NCI-H1694 (cell line): ENCODE results near the gene ARHGAP45.
"Not testable (repeated sequence)": the region's sequence is repeated elsewhere in the genome, so short reads cannot be mapped to it uniquely, and the experiment has no call there.

Experiments used
- DNase-seq: peaks from one replicate; lab custom pipeline; 2025; lab: John Stamatoyannopoulos, UW

Gene ARHGAP45

DNA sequence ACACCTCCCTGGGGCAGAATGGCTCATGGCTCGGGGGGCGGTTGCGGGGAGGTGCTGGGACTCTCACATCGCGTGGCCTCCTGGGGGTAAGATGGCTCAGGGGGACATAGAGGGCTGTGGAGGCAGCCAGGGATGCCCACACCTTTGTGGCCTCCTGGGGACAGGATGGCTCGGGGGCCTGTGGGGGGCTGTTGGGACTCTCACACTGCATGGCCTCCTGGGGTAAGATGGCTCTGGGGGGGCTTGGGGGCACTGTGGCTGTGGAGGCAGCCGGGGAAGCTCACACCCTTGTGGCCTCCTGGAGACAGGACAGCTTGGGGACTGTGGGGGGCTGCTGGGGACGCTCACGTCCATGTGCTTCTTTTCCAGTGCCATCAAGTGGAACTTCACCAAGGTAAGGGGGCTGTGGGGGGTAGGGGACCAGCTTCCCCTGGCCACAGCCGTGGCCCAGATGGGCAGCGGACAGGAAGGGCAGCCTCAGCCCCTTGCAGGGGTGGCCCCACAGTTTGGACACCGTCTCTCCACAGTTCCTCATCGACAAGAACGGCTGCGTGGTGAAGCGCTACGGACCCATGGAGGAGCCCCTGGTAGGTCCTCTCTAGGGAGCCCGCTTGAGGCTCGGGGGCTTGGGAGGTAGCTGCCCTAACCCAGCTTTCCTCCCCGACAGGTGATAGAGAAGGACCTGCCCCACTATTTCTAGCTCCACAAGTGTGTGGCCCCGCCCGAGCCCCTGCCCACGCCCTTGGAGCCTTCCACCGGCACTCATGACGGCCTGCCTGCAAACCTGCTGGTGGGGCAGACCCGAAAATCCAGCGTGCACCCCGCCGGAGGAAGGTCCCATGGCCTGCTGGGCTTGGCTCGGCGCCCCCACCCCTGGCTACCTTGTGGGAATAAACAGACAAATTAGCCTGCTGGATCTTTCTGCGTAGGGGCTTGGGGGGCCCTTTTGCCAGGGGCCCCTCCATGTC, 39.2 kb downstream of the ARHGAP45 start:
- DNase-seq: no peak

DNA sequence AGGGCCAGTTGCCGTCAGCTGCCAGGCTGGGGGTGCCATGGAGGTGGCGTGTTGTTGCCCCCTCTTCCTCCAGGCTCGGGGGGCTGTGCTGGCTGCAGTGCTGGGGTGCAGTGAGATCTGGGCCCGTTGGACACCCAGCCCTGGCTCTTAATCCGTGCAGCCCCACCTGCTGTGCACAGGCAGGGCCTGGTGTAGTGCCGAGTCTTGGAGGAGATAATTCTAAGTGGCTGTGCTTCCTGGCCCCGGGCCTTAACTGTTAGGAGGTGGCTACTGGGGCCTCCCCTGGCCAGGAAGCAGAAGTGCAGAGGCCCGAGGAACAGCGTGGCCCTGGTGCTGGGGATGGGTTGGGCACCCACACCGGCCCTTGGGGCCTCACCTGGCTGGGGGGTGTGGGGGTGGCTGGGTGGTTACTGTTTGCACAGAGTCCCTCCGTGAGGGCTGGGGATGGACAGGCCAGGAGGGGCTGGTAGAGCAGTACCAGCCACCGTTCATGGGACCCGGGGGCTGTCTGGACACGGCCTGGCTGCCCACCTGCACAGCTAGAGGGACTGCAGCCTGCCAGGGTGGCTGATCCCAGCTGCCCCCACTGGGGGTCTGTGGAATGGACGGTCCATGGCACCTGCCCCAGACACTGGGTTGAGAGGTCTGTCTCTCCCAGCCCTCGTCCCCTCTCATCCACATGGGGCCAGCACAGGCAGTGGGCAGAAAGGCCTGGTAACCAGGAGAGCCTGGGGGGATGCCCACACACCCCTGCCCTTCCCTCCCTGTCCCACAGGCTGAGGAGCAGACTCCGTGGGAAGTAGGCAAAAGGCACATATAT, 40.1 kb downstream of the ARHGAP45 start:
- no peak for DNase-seq

DNA sequence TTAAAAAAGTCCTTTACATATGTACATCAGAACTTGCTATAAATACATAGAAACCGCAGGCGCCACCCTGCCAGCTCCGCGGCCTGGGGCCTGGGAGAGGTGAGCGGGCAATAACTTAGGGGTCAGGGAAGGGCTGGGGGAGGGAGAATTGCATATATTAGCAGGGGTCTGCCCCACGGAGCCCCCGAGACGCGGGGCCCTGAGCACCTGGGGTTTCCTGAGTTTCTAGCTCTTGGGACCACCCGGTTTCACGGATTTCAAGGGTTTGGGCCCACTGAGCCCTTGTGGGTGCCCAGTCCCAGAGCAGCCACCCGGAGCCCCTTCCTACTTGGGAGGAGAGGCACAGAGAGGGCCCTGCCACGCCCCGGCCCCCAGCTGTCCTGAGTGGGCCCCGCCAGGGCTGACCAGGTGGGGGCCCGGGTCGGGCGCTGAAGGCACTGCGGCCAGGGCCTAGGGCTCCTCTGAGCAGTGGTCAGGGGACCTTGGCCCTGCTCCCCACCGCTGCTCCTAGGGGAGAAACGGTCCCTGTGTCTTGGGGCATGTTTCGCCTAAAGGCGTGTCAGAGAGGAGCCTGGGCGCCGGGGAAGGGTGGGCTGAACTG, 40.8 kb downstream of the ARHGAP45 start:
- no peak for DNase-seq

DNA sequence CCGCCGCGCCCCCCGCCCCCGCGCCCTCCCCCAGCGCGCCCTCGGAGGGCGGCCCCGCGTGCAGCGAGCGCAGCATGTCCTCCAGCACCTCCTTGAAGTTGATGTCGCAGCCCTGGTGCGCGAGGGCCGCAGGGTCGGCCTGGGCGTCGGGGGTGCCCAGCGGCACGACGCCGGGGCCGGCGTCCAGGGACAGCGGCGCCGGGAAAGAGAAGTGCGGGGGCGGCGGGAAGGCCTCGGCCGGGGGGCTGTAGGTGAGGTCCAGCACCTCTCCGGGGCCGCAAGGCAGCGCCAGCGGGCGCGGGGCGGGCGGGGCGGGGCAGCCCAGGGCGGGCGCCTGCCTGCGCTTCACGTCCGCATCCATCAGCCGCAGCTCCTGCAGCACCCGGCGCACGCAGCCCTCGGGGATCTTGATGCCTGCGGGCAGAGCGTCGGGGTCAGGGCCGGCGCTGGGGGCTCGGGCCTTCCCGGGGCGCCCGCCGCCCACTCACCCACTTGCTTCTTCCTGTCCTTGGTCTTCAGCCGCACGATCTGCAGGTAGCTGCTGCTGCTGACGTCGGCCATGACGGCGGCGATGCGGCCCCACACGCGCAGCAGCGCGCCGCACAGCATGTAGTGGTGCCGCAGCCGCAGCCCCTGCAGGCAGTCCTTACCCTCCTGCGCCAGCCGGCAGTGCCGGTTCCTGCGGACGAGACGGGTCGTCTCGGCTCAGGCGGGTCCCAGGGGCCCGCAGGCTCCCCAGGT, 41.5 kb downstream of the ARHGAP45 start:
- no peak for DNase-seq

DNA sequence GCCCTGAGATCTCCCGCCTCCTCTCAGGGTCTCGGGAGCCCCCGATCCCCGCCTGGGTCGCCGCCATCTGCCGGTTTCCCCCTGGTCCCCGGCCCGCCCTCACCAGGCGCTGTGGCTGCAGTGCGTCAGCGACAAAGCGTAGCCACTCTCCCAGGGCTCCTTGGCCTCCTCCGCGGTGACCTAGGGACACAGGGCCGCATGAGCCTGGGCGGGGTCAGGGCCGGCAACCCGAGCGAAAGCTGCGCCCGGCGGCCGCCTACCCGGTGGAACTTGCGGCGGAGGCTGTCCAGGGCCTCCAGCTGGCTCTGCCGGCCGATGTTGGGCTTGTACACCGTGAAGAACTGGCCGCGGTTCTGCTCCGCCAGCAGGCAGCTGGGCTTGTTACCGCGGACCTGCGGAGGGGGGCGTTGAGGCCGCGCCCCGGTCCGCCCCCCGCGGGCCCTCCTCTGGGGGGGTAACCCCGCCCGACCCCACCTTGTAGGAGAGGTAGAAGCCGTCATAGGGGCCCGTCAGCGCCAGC, 42.1 kb downstream of the ARHGAP45 start:
- DNase-seq: no peak

DNA sequence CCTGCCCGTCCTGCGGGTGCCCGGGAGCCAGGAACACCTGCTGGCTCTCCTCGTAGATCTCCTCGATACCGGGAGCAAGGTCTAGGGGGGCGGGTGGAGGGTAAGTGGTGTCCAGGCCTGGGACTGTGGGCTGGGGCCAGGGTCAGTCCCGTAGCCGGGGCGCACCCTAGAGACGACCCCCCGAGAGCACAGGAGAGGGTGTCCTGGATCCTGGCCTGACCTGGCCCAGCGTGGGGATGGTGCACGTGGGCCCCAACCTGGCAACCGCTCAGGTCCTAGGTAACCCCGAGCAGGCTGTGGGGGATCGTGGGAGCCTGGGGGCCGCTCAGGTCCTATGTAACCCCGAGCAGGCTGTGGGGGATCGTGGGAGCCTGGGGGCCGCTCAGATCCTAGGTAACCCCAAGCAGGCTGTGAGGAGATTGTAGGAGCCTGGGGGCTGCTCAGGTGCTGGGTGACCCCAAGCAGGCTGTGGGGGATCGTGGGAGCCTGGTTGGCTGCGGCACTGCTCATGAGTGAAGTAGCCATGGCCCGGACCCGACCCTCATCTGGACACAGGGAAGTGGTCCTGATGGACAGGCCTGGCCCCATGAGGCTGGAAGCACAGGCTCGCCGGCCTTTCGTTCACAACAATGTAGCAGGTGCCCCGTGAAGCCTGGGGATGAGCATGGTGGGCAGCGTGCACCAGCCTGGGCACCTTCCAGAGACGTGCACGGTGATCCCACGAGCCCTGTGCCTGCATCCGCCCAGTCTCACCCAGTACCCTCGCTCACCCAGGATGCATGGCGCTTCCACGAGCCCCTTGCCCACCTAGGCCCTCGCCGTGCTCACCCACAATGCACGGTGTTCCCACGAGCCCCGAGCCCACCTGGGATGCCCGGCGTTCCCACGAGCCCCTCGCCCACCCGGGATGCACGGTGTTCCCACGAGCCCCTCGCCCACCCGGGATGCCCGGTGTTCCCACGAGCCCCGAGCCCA, 43.0 kb downstream of the ARHGAP45 start:
- DNase-seq: no peak

DNA sequence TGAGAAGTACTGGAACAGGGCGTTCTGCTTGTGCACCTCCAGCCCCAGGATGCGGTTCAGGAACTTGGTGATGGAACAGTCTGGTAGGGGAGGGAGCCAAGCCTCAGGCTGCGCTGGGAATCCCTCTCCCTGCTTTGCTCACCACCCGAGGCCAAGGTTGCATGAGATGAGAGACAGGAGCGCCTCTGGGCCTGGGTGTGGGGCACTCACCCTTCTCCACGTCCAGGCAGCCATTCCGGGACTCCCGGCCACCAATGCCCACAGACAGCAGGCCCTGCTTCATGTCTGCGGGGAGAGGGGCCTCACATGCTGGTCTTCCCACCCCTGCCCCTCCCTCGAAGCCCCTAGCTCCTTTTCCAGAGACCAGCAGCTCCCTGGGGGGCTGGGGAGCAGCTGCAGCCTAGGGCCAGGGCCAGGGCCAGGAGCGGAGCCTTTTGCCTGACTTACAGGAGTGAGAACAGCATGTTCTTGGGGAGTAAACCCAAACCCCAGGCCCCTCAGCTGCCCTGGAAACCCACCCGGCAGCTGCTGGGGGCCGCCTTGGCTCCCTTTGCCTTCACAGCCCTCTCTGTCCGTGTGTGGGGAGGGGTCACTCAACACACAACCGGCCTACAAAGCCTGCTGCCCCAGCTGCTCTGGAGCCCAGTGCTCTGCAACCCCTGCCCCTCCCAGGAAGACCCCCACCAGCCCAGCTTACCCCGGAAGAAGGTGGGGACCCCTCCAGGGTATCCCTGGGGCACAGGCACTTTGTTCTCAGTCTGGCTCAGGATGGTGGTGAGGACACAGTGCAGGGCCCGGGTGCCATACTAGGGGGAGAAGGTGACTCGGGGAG, 44.1 kb downstream of the ARHGAP45 start:
- DNase-seq: no peak

DNA sequence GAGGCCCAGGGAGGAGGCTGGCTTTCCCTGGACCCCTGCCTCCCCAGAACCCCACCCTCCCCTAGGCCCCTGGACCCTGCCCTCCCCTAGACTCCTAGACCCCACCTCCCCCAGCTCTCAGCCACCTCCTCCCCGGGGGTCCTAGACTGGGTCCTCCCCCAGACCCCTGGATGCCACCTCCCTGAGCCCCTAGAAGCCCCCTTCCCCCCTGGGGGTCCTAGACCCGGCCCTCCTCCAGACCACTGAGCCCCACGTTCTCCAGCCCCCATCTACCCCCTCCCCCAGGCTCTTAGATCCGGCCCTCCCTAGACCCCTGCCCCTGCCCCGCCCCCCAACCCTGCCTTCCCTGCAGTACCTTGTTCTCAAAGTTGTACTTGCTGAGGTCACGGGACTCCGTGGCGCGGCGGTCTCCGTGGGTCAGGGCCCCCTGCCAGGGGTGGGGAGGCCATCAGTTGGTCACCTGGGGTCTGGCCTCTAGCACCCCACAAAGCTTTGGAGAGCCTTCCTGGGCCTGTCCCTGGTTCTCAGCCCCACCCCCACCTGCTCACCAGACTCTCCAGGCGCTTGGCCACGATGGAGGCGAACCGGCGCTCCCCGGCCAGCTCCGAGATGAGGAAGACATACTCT, 44.8 kb downstream of the ARHGAP45 start:
- DNase-seq: no peak

DNA sequence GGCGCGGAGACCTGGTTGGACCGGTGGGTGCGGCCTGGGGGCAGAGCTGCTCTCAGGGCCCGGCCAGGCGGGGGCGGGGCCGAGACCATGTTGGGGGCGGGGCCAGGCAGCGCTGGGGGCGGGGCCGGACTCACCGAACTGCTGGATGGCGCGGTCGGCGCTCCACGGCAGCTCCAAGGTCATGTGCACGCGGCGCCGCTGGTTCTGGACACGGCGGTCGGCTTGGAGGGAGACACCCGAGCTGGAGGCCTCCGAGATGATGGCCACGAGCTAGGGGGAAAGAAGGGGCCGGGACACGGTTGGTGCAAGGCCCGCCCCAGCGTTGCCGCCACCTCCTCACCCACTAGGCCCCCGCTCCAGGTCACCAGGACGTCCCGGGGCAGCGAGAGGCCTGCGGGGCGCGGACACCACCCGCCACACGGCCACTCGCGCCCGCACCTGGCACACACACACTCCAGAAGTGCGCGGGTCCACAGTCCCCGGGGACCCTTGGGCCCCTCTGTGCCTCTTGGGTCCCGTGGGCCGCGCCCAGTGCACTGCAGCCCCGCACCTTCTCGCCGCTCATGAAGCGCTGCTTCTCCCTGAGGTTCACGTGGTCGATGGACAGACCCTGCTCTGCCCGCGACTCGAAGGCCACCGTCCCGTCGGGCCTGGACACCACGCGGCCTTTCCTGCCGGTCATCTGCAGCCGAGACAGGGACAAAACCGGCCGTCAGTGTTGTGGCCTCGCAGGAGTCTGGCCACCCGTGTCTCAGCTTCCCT, 45.5 kb downstream of the ARHGAP45 start:
- no peak for DNase-seq

DNA sequence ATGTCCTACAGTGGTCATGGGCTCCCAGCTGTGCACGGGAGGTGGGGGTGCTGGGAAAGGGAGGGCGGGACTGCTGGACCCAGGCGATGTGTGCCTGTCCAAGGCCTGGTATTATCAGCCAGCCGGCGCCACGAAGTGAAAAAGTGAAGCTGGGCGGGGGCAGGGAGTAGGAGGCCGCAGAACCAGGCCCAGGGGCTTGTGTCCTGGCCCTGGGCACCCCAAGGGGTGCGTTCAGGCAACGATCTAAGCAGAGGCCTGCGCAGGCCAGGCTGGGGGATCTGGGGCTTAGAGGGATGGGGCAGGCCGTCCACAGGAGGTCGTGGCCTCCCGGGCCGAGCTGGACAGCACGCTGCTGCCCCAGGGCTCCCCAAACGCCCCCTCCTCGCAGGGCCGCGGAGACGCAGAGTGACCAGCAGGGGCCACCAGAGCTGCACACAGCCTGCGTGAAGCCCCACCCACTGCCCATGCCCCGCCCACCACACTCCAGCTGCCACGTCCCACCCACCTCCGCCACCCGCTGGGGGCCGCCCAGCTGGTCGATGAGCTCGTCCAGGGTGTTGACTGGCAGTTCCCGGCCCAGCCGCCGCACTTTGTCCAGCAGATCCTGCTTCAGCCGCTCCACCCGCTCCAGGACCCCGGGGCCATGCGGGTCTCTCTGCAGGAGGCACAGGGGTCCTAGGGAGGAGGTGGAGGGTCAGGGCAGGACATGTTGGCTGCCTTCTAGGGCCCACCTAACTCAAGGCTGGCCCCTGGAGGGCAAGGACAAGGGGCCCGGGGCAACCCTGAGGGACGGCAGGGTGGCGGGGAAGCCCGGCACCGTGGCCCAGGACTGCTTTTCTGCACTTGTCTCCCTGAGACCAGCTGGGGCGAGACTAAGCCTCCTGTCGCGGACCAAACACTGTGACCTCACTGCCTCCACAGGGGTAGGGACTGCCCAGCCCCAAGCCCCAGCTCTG, 46.3 kb downstream of the ARHGAP45 start:
- DNase-seq: peak; percentile 49

DNA sequence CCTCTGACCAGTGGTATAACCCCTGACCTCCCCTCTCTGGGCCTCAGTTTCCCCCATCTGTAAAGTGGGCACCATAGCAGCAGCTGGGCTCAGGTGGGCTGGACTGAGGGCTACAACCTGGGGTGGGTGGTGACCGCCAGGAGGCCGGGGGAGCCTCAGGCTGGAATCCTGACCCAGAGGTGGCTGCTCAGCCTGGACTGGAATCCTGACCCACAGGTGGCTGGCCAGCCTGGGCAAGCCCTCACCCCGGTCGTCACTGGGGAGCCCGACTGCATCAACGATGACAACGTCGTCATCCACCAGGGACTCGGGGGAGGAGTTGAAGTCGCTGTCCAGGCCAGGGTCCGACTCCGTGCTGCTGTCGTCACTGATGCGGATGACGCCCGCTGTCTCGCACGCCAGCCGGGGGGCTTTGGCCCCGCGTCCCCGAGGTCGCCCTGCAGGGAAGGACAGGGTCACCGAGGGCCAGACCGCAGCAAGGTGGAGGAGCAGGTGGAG, 47.1 kb downstream of the ARHGAP45 start:
- DNase-seq: no peak

DNA sequence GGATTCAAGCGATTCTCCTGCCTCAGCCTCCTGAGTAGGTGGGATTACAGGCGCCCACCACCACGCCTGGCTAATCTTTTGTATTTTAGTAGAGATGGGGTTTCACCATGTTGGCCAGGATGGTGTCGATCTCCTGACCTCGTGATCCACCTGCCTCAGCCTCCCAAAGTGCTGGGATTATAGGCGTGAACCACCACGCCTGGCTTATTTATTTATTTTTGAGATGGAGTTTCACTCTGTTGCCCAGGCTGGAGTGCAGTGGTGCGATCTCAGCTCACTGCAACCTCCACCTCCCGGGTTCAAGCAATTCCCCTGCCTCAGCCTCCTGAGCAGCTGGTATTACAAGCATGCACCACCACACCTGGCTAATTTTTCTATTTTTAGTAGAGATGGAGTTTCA, 47.8 kb downstream of the ARHGAP45 start:
- not testable (repeated sequence) for DNase-seq

DNA sequence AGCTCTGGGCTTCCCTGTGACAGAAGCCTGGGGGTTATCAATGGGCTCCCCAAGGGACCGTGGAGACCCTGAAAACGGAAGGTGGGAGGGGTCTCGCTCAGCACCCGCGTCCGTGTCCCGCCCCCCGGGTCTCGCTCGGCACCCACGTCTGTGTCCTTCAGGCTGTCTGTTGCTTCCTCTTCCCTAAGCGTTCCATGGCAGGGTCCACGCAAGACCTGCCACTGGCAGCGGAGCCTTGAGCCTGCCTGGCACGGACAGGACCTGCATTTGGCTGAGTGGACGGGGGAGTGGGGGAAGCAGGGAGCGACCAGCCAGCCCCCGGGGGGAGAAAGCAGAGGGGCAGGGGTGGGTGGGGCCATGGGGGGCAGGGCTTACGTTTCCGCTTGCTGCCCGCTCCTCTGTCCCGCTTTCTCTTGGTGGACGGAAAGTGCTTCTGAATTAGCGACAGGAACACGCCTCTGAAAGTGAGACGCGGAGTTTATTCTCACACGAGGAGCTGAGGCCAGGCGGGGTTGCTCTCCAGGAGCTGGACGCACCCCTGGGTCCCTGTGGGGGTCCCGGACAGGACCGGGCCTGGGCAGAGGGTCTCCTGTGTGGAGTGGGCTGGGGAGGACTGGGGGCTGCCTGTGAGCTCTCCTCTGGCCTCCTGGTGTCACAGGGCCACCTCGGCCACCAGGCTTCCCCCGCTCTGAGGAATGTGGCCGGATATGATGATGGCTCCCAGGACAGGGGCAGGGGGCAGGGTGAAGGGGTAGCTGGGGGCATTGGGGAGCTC, 48.9 kb downstream of the ARHGAP45 start:
- no peak for DNase-seq

DNA sequence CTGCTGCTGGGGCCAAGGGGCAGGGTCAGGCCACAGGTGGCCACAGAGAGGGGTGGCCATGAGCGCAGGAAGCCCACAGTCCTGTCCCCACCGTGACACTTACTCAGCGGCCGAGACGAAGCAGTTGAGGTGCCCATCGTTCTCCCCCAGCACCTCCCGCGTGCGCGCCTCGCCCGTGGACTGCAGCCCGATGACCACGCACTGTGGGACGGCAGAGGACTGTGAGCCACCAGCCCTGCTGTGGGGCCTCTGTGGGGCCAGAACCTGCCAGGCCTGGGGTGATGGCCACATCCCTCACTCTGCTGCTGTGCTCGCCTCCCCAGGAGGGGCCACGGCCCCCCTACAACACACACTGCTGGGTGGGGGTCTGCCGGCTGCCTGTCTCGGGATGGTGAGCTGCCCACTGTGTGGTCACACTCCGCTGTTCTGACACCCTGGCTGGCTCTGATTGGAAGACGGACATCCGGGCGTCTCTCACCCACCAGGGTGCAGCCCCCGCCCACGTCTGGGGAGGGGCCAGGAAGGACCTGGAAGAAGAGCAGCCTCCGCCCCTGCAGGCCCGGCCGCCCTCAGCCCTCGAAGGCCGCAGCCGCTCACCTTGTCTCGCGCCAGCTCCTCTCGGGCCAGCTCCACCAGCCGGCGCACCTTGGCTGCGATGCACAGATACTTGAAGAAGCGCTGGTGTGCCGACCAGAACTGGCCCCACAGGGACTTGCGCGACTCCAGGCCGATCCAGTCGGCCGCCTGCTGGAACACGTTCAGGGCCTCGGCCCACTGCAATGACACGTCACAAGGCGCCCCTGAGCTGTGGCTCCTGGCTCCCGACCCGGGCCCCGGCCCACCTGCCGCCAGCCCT, 50.0 kb downstream of the ARHGAP45 start:
- no peak for DNase-seq

DNA sequence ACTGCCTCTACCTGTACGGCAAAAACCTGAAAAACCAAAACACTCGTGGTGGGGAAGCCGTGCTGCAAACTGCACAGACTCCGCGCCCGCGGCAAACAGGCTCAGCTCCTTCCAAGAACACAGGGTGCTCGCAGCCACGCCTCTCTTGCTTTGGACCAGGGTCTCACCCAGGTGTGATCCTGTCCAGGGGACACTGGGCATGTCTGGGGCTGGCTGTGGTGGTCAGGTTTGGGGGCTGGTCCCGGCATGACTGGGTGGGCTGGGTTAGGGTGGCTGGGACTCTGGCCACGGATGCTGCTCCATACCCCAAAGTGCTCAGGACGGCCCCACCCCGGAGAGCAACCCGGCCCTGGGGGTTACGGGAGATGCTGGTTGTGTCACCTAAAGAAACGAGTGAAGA, 50.7 kb downstream of the ARHGAP45 start:
- DNase-seq: no peak
